ENCODE measurements around the gene CCDC33. TPM values are rescaled to one million over a fixed set of nuclear protein-coding genes. Genes with fewer than 3 reads are reported as not detected.

The CCDC33 gene
- polyA plus RNA-seq, 1 experiment: not detected

DNA sequence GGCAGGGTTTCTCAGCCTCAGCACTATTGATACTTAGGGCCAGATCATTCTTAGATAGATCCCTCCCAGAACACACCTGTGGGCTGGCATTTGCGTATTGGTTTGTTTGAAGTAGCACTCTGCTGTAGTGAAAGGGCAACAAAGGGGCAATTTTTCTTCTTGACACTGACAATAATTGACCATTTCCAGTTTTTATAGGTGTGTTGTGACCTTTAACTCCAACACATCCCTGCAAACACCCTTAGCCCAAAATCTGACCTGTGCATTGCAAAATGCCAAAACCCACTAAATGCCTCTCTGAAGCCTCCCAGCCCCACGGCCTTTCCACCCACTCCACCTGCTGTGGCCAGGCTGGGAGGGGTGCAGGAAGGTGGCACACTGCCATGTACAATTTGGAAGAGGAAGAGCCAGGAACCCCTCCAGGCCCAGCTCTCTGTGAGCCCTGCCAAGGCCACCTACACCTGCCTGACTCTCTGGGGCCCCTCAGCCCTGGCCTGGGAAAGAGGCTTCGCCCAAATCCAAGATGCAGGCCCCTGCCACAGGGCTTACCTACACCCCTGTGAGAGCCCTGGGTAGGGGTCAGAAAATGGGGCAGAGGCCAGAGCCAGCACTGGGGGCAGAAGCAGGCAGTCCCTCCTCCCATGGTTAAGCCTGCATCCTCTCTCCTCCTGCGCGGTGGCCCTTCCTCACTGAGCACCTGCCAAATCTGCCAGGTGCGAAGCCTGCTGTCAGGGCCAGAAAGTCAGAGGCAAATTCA, 140.9 kb downstream of the CCDC33 start:
- CTCF ChIA-PET: interaction anchor here (1.1 to 2.9 kb wide), 6 partner anchors 8 to 254 kb away, joined by 3 to 47 read pairs (median 6); partner anchors contain the start of gene UBL7
- Histone ChIP-seq H3K9me3 (ENCODE audit: control insufficient read depth, insufficient read depth, low read length) (no peaks in the 10 kb centered on the region; the same call in 1 of the 2 replicates), H3K27me3 (ENCODE audit: control insufficient read depth, insufficient read depth, low read length) (peaks cover 12% of the 10 kb centered on the region), H3K4me3 (ENCODE audit: low read depth, low read length) (no peak overlapping the region), H3K27ac (ENCODE audit: low read depth, low read length) (no peak overlapping the region)
- POLR2A ChIA-PET: no interaction called here
- DNase-seq (ENCODE audit: low read depth, low spot score): no peak
- TF ChIP-seq, protein P1, sequence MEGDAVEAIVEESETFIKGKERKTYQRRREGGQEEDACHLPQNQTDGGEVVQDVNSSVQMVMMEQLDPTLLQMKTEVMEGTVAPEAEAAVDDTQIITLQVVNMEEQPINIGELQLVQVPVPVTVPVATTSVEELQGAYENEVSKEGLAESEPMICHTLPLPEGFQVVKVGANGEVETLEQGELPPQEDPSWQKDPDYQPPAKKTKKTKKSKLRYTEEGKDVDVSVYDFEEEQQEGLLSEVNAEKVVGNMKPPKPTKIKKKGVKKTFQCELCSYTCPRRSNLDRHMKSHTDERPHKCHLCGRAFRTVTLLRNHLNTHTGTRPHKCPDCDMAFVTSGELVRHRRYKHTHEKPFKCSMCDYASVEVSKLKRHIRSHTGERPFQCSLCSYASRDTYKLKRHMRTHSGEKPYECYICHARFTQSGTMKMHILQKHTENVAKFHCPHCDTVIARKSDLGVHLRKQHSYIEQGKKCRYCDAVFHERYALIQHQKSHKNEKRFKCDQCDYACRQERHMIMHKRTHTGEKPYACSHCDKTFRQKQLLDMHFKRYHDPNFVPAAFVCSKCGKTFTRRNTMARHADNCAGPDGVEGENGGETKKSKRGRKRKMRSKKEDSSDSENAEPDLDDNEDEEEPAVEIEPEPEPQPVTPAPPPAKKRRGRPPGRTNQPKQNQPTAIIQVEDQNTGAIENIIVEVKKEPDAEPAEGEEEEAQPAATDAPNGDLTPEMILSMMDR (IDR thresholded peaks at IDR 0.05; ENCODE audit: low read depth, low read length): no peak

DNA sequence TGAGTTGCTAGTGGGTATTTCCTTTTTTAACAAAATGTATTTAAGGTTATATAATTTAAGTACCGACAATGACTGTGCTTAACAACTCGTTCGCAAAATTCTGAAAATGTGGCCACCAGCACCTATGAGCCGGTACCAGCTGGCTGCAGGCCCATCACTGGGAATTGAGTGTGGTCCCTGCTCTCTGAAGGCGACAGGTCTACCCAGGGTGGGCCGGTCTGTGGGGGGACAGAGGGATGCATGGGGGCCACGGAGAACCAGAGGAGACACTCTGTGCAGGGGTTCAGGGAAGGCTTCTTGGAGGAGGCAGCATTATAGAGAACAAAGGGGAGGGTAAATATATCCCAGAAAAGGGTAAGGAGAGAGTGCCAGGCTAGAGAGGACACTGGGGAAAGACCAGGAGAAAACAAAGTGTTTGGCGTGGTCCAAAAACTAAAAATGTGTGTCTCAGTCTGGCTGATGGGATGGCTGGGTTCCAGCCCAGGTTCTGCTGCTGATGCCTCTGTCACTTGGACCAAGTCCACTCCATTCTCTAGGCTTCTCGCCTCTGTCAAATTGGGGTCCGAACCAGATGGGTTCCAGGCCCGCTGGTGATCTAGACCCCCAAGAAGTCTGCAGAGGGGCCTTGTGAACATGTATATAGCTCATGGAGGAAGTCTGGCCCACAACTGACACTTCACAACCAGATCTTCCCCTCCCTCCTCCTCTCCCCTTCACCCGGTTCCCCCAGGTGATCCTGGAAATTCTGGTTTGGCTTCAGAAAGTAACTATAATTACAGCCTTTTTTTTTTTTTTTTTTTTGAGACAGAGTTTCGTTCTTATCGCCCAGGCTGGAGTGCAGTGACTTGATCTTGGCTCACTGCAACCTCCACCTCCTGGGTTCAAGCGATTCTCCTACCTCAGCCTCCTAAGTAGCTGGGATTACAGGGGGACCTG, 142.0 kb downstream of the CCDC33 start:
- Histone ChIP-seq H3K27me3 (ENCODE audit: control insufficient read depth, insufficient read depth, low read length) (peaks cover 5% of the 10 kb centered on the region), H3K27ac (ENCODE audit: low read depth, low read length) (no peak overlapping the region), H3K4me3 (ENCODE audit: low read depth, low read length) (no peak overlapping the region), H3K9me3 (ENCODE audit: control insufficient read depth, insufficient read depth, low read length) (no peaks in the 10 kb centered on the region; the same call in 1 of the 2 replicates)
- TF ChIP-seq, protein P1 (IDR thresholded peaks at IDR 0.05; ENCODE audit: low read depth, low read length): no peak
- CTCF ChIA-PET: interaction anchor here (0.6 to 2.4 kb wide), 9 partner anchors 17 to 404 kb away, joined by 3 to 16 read pairs (median 4); partner anchors contain the start of gene CSK
- POLR2A ChIA-PET: interaction anchor here (0.9 kb wide), 1 partner anchor 56 kb away, joined by 3 read pairs; no protein-coding TSS in a partner anchor
- DNase-seq (ENCODE audit: low read depth, low spot score): no peak

DNA sequence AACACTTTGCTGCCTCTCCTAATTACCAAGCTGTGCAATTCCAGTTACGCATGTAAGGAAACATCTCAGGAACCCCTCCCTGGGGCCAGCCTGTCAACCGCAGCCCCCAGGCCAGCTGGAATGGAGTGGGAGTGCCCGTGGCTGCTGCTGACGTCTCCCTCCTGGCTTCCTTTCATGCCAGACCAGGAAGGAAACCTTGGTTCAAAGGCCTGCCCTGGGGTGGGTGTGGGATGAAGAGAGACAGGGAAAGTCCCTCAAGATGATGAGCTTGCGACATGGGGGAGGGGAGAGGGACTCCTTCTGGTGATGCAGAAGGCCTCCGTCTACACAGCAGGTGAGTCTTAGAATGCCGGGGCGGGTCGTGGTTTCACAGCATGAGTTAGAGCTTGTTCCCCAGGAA, 142.7 kb downstream of the CCDC33 start:
- ChIA-PET CTCF (interaction anchor here (0.6 to 2.4 kb wide), 8 partner anchors 16 to 403 kb away, joined by 3 to 16 read pairs (median 4); partner anchors contain the start of gene CSK), POLR2A (interaction anchor here (0.9 kb wide), 1 partner anchor 55 kb away, joined by 3 read pairs; no protein-coding TSS in a partner anchor)
- Histone ChIP-seq H3K4me3 (ENCODE audit: low read depth, low read length) (no peak overlapping the region), H3K27me3 (ENCODE audit: control insufficient read depth, insufficient read depth, low read length) (no peaks in the 10 kb centered on the region), H3K9me3 (ENCODE audit: control insufficient read depth, insufficient read depth, low read length) (no peaks in the 10 kb centered on the region; the same call in 1 of the 2 replicates), H3K27ac (ENCODE audit: low read depth, low read length) (no peak overlapping the region)
- no peak for DNase-seq (ENCODE audit: low read depth, low spot score)
- TF ChIP-seq, protein P1 (IDR thresholded peaks at IDR 0.05; ENCODE audit: low read depth, low read length): no peak

DNA sequence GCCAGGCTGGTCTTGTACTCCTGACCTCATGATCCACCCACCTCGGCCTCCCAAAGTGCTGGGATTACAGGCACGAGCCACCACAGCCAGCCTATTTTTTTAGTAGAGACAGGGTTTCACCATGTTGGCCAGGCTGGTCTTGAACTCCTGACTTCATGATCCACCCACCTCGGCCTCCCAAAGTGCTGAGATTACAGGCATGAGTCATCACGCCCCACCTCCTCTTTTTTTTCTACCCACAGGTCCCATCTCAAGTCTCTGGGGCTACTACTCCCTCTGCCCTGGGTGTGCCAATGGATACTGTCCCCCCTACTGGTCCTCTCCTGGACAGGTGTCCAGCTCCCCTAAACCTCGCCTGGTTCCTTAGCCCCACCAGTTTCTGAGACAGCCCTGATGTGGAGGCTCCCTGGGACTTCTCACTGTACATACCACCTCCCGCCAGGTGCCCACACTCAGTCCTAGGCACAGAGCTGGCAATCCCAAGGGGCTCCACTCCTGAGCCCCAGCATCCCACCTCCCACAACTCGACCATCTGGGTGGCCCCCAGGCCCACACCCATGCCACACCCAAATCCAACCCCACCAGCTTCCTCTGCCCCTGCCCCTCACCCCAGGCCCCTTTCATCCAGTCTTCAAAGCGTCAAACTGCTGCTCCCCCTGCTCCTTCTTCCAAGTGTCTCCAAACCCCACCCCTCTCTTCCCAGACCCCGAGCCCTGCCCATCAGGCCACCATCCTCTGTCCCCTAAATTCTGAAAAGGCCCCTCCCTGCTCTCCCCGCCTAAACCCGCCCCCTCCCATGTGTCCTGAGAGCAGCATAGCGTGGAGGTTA, 144.4 kb downstream of the CCDC33 start:
- Histone ChIP-seq H3K4me3 (ENCODE audit: low read depth, low read length) (no peak overlapping the region), H3K27me3 (ENCODE audit: control insufficient read depth, insufficient read depth, low read length) (no peaks in the 10 kb centered on the region), H3K9me3 (ENCODE audit: control insufficient read depth, insufficient read depth, low read length) (no peaks in the 10 kb centered on the region), H3K27ac (ENCODE audit: low read depth, low read length) (no peak overlapping the region)
- ChIA-PET CTCF (interaction anchor here (0.5 to 5.6 kb wide), 4 partner anchors 59 to 254 kb away, joined by 3 to 209 read pairs (median 10); partner anchors contain the start of gene SEMA7A), POLR2A (no interaction called here)
- DNase-seq (ENCODE audit: low read depth, low spot score): no peak
- TF ChIP-seq, protein P1 (IDR thresholded peaks at IDR 0.05; ENCODE audit: low read depth, low read length): no peak

Measured in AG04450 (cell line).